PC-9 (cell line): ENCODE data around the gene CRHR2. TPM values are rescaled to one million over a fixed set of nuclear protein-coding genes. Genes with fewer than 3 reads are reported as not detected.

Experiments
- BruUV-seq: library from RNA; stranded (reverse); fragments of 400-500 nt; replicated peaks from 2 replicates; lab custom pipeline; 2021; lab: Mats Ljungman, UMichigan
- CTCF ChIA-PET: fragments of 300-600 bp; sonication (Branson Sonifier 250); formaldehyde crosslinking; loops from one replicate; lab custom pipeline; 2022; ENCODE audit warnings: antibody characterized with exemption; lab: Charles Lee
- POLR2A ChIA-PET: fragments of 300-600 bp; sonication (Branson Sonifier 250); formaldehyde crosslinking; loops from one replicate; lab custom pipeline; 2022; ENCODE audit warnings: antibody characterized with exemption; ENCODE audit not compliant: unreplicated experiment; lab: Charles Lee
- DNase-seq, 2 experiments: peaks; one replicate each; pipeline versions ENCODE4 v3.0.0 to v3.0.0-alpha.2; 2015 to 2022; ENCODE audit warnings: mixed read lengths in 1 of 2
- H2AFZ ChIP-seq: fragments of 200-600 bp; sonication (generic); 2 replicates; pipeline ENCODE4 v1.8.1; 2017; ENCODE audit warnings: antibody characterized with exemption
- H3F3A ChIP-seq: fragments of 200-600 bp; sonication (generic); 2 replicates; pipeline ENCODE4 v1.8.1; 2017; ENCODE audit warnings: antibody characterized with exemption, mild to moderate bottlenecking, low read depth; ENCODE audit not compliant: insufficient read depth
- H3K27ac ChIP-seq: fragments of 200-600 bp; sonication (generic); 2 replicates; pipeline ENCODE4 v1.6.1; 2016; ENCODE audit warnings: mixed run types
- H3K27me3 ChIP-seq: fragments of 200-600 bp; sonication (generic); 2 replicates; pipeline ENCODE4 v1.6.1; 2016; ENCODE audit warnings: low read depth, mixed run types; ENCODE audit not compliant: insufficient read depth
- H3K36me3 ChIP-seq: fragments of 200-600 bp; sonication (generic); 2 replicates; pipeline ENCODE4 v1.6.1; 2016; ENCODE audit warnings: low read depth, mixed run types
- H3K4me1 ChIP-seq: fragments of 200-600 bp; sonication (generic); replicated peaks from 2 replicates; pipeline ENCODE4 v1.6.1; 2016; ENCODE audit warnings: mixed run types; ENCODE audit not compliant: insufficient read depth
- H3K4me2 ChIP-seq: fragments of 200-600 bp; sonication (generic); 2 replicates; pipeline ENCODE4 v1.6.1; 2017; ENCODE audit warnings: mixed run types
- H3K4me3 ChIP-seq: fragments of 200-600 bp; sonication (generic); 2 replicates; pipeline ENCODE4 v1.6.1; 2016; ENCODE audit warnings: mixed run types
- H3K79me2 ChIP-seq: fragments of 200-600 bp; sonication (generic); 2 replicates; pipeline ENCODE4 v1.6.1; 2017; ENCODE audit warnings: low read depth, mixed run types
- H3K9me2 ChIP-seq: fragments of 200-600 bp; sonication (generic); 2 replicates; pipeline ENCODE4 v1.8.1; 2017; ENCODE audit warnings: mild to moderate bottlenecking; ENCODE audit not compliant: insufficient read depth
- H3K9me3 ChIP-seq: fragments of 200-600 bp; sonication (generic); 2 replicates; pipeline ENCODE4 v1.8.1; 2016; ENCODE audit warnings: low read depth; ENCODE audit not compliant: insufficient read depth
- H4K20me1 ChIP-seq: fragments of 200-600 bp; sonication (generic); 2 replicates; pipeline ENCODE4 v1.8.1; 2017; ENCODE audit not compliant: insufficient read depth
- CTCF ChIP-seq: fragments of 200-600 bp; sonication (generic); conservative IDR thresholded peaks from 2 replicates; pipeline ENCODE4 v1.6.1; 2017; ENCODE audit warnings: mixed run types, antibody characterized with exemption, mild to moderate bottlenecking, moderate library complexity
- EZH2 ChIP-seq: fragments of 200-600 bp; sonication (generic); IDR thresholded peaks from 2 replicates; pipeline ENCODE4 v1.8.0; 2017; ENCODE audit warnings: antibody characterized with exemption, low read depth
- intact Hi-C: fragments of 100-400 bp; cut with micrococcal nuclease; formaldehyde crosslinking; loops from one replicate; pipeline ENCODE4 v1.10.0; 2022; ENCODE audit not compliant: unreplicated experiment
- total RNA-seq: library from RNA; stranded (reverse); gene quantifications from 2 replicates; pipeline ENCODE4 v1.2.3, GENCODE V29; 2021

CRHR2 gene
- total RNA-seq, 1 experiment from 2014 or later = not detected

- ChIA-PET POLR2A (interaction anchor here (0.6 kb wide), 1 partner anchor 12 kb away, joined by 3 read pairs; no protein-coding TSS in a partner anchor), CTCF (no interaction called here)
- H3K79me2 ChIP-seq = no peaks in the 10 kb centered on the region
- H3K27ac ChIP-seq = no peak overlapping the region
- H3K9me2 ChIP-seq = no peaks in the 10 kb centered on the region
- H3K9me3 ChIP-seq = no peaks in the 10 kb centered on the region
- H3K4me1 ChIP-seq = no peaks in the 10 kb centered on the region
- H3K4me3 ChIP-seq = no peak overlapping the region
- peaks cover 85% of the 10 kb centered on the region for H3K27me3 ChIP-seq
- no peak overlapping the region for H3K4me2 ChIP-seq
- no TSS peak for BruUV-seq
- no peaks in the 10 kb centered on the region for H3F3A ChIP-seq
- no peak for DNase-seq
- H2AFZ ChIP-seq = no peak overlapping the region
- H3K36me3 ChIP-seq = no peaks in the 10 kb centered on the region
- 0 out of 2 replicates have a peak, but pooled peaks cover 3% of the 10 kb centered on the region for H4K20me1 ChIP-seq
- intact Hi-C loops = no loop called here
- TF ChIP-seq CTCF (no peak), EZH2 (no peak)
These were observed 15.1 kb downstream of the CRHR2 start for GRCh38 chr7:30667172-30667571.

- Histone ChIP-seq H3K4me2 (no peak overlapping the region), H3K27me3 (peaks cover 94% of the 10 kb centered on the region), H3K4me1 (no peaks in the 10 kb centered on the region), H2AFZ (no peak overlapping the region), H3K4me3 (no peak overlapping the region), H3K27ac (no peak overlapping the region), H3K36me3 (no peaks in the 10 kb centered on the region), H3K9me2 (no peaks in the 10 kb centered on the region), H3F3A (no peaks in the 10 kb centered on the region), H3K9me3 (no peaks in the 10 kb centered on the region), H3K79me2 (no peaks in the 10 kb centered on the region), H4K20me1 (no peaks in the 10 kb centered on the region)
- ChIA-PET POLR2A (no interaction called here), CTCF (no interaction called here)
- TF ChIP-seq EZH2 (no peak), CTCF (no peak)
- BruUV-seq = no TSS peak
- intact Hi-C loops = no loop called here
- no peak for DNase-seq
These were observed 16.8 kb downstream of the CRHR2 start for GRCh38 chr7:30665449-30665848.

- DNase-seq = no peak
- Histone ChIP-seq H3K79me2 (no peaks in the 10 kb centered on the region), H3K27me3 (peaks cover 94% of the 10 kb centered on the region), H3K4me3 (no peak overlapping the region), H3K9me2 (no peaks in the 10 kb centered on the region), H3K4me1 (no peaks in the 10 kb centered on the region), H3K9me3 (no peaks in the 10 kb centered on the region), H3K36me3 (no peaks in the 10 kb centered on the region), H3F3A (no peaks in the 10 kb centered on the region), H3K27ac (no peak overlapping the region), H2AFZ (no peak overlapping the region), H3K4me2 (no peak overlapping the region), H4K20me1 (no peaks in the 10 kb centered on the region)
- CTCF ChIA-PET = no interaction called here
- TF ChIP-seq CTCF (no peak), EZH2 (no peak)
- POLR2A ChIA-PET = no interaction called here
- BruUV-seq = no TSS peak
- intact Hi-C loops = no loop called here
These were observed 17.2 kb downstream of the CRHR2 start for GRCh38 chr7:30665043-30665442.
